ENCODE results near the gene MRPS27.

Gene MRPS27

GRCh38 chr5:72212171-72212570, 107.9 kb downstream of the MRPS27 start:
- DNase-seq (ENCODE audit: low spot score), result no peak
- TF ChIP-seq, protein P1, sequence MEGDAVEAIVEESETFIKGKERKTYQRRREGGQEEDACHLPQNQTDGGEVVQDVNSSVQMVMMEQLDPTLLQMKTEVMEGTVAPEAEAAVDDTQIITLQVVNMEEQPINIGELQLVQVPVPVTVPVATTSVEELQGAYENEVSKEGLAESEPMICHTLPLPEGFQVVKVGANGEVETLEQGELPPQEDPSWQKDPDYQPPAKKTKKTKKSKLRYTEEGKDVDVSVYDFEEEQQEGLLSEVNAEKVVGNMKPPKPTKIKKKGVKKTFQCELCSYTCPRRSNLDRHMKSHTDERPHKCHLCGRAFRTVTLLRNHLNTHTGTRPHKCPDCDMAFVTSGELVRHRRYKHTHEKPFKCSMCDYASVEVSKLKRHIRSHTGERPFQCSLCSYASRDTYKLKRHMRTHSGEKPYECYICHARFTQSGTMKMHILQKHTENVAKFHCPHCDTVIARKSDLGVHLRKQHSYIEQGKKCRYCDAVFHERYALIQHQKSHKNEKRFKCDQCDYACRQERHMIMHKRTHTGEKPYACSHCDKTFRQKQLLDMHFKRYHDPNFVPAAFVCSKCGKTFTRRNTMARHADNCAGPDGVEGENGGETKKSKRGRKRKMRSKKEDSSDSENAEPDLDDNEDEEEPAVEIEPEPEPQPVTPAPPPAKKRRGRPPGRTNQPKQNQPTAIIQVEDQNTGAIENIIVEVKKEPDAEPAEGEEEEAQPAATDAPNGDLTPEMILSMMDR (IDR thresholded peaks at IDR 0.05; ENCODE audit: extremely low read depth, missing control alignments), result no peak

- TF ChIP-seq, protein P1 (IDR thresholded peaks at IDR 0.05; ENCODE audit: extremely low read depth, missing control alignments), result no peak
- no peak for DNase-seq (ENCODE audit: low spot score)
Measured at GRCh38 chr5:72210888-72211678, 109.0 kb downstream of the MRPS27 start.

- DNase-seq (ENCODE audit: low spot score), result no peak
- TF ChIP-seq, protein P1 (IDR thresholded peaks at IDR 0.05; ENCODE audit: extremely low read depth, missing control alignments), result no peak
Measured at GRCh38 chr5:72209147-72210115, 110.6 kb downstream of the MRPS27 start.

- TF ChIP-seq, protein P1 (IDR thresholded peaks at IDR 0.05; ENCODE audit: extremely low read depth, missing control alignments), result no peak
Measured at GRCh38 chr5:72208324-72208926, 111.6 kb downstream of the MRPS27 start.

GRCh38 chr5:72206994-72207393, 113.0 kb downstream of the MRPS27 start:
- DNase-seq (ENCODE audit: low spot score), result no peak

More at GRCh38 chr5:72208324-72208926, 111.6 kb downstream of the MRPS27 start:
- DNase-seq (ENCODE audit: low spot score), result no peak

GRCh38 chr5:72206160-72206559, 113.9 kb downstream of the MRPS27 start:
- DNase-seq (ENCODE audit: low spot score), result no peak

More at GRCh38 chr5:72206994-72207393, 113.0 kb downstream of the MRPS27 start:
- TF ChIP-seq, protein P1 (IDR thresholded peaks at IDR 0.05; ENCODE audit: extremely low read depth, missing control alignments), result no peak

More at GRCh38 chr5:72206160-72206559, 113.9 kb downstream of the MRPS27 start:
- TF ChIP-seq, protein P1 (IDR thresholded peaks at IDR 0.05; ENCODE audit: extremely low read depth, missing control alignments), result no peak

Data from GM20000 (cell line).